Stimulated activated CD4-positive, alpha-beta T cell treated with anti-CD3 and anti-CD28 coated beads, TNF-alpha, amount 100 ng/mL, for 4 hours (primary cell): ENCODE measurements around the gene NT5DC2.

ENCODE experiments used
- DNase-seq, 3 experiments: peaks; one replicate each; pipeline ENCODE4 v3.0.0-alpha.2; 2020; ENCODE audit warnings: low read depth in 3 of 3

NT5DC2 gene

GRCh38 chr3:52524752-52525679 is 8.6 kb downstream of the NT5DC2 start:
- no peak for DNase-seq

- DNase-seq: no peak
Observed at GRCh38 chr3:52524258-52524751, 9.4 kb downstream of the NT5DC2 start.

GRCh38 chr3:52523386-52524257 is 10.0 kb downstream of the NT5DC2 start:
- no peak for DNase-seq

- no peak for DNase-seq
Observed at GRCh38 chr3:52522651-52523251, 10.9 kb downstream of the NT5DC2 start.

- DNase-seq: no peak
Observed at GRCh38 chr3:52521881-52522650, 11.6 kb downstream of the NT5DC2 start.

GRCh38 chr3:52521488-52521824 is 12.2 kb downstream of the NT5DC2 start:
- DNase-seq: no peak

- no peak for DNase-seq
Observed at GRCh38 chr3:52520716-52521487, 12.8 kb downstream of the NT5DC2 start.

- no peak for DNase-seq
Observed at GRCh38 chr3:52520141-52520667, 13.5 kb downstream of the NT5DC2 start.

- DNase-seq: no peak
Observed at GRCh38 chr3:52519445-52520140, 14.1 kb downstream of the NT5DC2 start.

- no peak for DNase-seq
Observed at GRCh38 chr3:52518723-52519444, 14.8 kb downstream of the NT5DC2 start.

GRCh38 chr3:52517796-52518722 is 15.6 kb downstream of the NT5DC2 start:
- DNase-seq: no peak

GRCh38 chr3:52516509-52517195 is 17.0 kb downstream of the NT5DC2 start:
- no peak for DNase-seq

- DNase-seq: no peak
Observed at GRCh38 chr3:52515192-52515591, 18.5 kb downstream of the NT5DC2 start.

- no peak for DNase-seq
Observed at GRCh38 chr3:52514576-52514975, 19.1 kb downstream of the NT5DC2 start.

- DNase-seq: no peak
Observed at GRCh38 chr3:52513281-52513680, 20.4 kb downstream of the NT5DC2 start.

GRCh38 chr3:52512727-52513126 is 20.9 kb downstream of the NT5DC2 start:
- DNase-seq: no peak

- no peak for DNase-seq
Observed at GRCh38 chr3:52512105-52512504, 21.6 kb downstream of the NT5DC2 start.
